HG03175 (cell line): ENCODE measurements around the gene TMEM63B.

Source experiments
- ATAC-seq: cut with Tn5 transposase; IDR thresholded peaks from one replicate; pipeline ENCODE4 v1.9.1; 2021; ENCODE audit warnings: mild to moderate bottlenecking, moderate library complexity; ENCODE audit not compliant: unreplicated experiment

TMEM63B gene

DNA sequence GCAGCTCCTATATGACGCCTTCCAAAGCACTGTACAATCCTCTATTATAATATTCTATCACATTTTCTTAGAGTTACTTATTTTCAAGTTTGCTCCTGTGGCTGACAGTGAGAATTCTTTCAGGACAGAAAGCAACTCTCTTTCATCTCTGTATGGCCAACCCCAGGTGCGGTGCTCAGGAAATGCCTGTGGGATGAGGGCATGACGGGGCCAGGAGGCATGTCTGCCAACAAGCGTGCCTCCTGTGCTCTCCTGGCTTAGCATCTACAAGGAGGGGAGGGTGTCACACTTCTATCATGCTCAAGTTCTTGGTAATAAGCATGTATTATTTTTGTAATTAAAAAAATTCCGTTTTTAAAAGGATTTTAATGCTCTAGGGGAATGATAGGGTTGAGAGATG lies 11.5 kb upstream of the TMEM63B start:
- no peak for ATAC-seq

DNA sequence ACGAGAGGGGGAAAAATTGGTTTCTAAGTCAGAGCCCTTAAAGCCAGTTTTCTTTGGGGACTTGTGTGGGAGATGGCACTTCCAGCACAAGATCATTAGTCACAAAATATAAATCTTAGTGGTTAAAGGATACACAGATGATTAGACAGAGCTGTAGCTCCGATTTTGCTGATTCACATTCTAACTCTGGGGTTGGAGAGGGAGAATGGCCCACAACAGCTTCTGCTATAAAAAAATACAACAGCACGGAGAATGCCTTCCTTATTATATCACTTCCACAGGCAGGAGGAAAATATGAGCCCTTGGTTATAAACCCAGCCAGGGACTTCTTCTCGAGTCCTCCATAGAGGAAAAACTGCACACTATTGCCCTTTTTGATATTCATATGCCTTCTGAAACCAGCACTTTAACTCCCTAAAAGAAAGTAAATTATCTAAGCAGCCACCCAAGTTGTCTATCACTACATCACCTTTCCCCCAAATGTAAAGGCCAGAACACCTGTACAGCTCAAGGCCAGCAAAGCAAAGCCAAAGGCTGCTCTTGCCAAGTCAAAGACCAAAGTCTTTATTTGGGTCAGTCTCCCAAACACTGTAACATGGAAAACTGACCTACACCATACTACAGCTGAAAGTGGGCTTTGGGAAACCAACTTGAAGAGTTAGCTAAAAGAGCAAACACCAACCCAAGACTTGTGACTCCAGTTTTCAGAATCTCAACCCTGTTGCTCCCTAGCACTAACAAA lies 10.5 kb upstream of the TMEM63B start:
- no peak for ATAC-seq

DNA sequence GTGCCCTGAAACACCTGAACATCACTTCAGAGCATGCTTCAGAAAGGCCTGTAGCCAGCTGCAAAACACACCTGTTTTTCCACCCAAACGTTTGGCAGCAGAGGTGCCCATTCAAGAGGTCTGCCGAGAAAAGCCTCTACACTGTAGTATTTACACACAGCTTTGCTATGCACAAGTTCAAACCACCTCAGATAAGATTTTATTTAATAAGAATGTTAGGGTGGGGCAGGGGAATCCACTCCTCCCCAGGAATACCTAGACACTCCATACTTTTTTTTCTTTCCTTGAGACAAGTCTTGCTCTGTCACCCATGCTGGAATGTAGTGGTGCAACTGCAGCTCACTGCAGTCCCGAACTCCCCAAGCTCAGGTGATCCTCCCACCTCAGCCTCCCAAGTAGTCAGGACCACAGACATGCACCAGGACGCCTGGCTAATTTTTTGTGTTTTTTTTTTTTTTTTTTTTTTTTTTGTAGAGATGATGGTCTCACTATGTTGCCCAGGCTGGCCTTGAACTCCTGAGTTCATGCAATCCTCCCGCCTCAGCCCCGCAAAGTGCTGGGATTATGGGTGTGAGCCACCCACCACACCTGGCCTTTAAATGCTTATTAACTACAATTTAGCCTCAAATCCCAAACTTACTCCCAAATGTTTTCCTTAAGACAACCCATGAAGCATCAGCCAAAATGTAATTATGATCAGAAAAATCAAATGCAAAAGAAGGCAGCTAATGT lies 9.8 kb upstream of the TMEM63B start:
- ATAC-seq: no peak

DNA sequence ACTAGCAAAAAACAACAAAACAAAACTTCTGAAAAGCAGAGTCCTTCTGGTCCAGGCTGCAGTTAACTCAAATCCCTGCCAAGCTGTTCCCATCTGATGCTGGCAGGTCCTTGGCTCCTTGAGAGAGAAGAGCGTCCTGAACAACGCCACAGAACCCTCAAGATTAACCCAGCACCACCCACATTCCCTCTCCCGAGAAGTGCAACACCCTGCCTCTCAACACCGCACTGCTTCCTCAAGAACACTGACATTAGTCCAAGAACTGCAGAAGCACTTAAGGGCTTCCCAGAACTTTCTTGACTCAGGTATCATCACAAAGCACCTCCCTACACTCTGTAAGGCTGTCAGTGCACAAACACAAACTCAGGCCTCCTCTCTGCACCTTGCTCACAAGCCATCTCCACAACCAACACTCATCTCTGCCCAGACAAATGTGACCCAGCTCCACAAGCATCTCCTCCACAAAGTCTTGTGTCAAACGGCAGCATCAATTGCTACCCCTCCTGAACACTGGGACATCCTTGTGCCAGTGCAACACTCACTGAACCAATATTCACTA lies 7.6 kb upstream of the TMEM63B start:
- ATAC-seq: no peak

DNA sequence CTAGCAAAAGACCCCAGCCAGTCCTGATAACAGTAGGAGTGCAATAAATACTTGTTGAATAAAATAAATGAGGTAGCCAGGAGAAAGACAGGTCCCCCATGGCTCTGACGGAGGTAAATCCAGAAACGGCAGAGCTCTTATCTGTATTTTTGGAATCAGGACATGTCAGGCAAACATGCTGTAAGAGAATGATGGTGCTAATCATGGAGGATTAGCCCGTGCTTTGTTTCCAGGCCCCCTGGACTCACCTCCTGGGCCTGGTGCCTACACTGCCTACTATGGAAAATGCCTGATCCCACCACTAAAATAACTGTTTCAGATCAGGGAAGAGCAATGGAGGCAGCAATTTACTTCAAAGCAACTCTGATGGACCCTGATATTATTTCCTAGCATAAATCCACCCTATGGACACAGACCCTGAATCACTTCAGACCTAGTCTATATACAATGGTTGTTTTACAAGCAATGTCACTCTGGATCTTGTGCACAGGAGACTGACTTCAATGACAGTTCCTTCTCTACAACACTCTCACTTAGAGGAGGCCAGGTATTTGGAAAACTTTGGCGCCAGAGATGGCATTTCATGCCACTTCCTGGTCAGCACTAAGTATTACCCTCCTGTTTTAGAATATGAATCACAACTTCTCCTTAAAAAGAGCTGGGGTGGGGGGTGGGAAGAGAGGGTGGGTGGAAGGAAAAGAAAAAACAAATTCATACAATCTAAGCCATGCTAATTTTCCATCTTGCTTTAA lies 6.5 kb upstream of the TMEM63B start:
- no peak for ATAC-seq

DNA sequence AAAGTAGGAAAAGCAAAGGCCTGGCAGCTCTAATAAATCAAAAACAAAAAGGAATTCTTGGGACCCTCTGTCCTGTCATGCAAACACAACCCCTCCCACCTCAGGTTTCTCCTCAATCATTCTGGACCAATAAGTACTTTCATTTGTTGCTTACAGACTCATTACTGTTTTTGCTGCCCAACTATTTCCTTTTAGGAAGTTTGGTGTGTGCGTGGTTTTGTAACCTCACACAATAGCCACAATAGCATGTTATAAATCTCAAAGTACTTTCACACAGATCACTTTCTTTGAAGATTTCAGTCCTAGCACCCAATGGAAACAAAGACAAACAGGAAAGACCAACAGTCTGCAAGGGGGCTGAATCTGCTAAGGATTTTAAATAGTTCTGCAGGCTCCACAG lies 4.6 kb upstream of the TMEM63B start:
- ATAC-seq: no peak

DNA sequence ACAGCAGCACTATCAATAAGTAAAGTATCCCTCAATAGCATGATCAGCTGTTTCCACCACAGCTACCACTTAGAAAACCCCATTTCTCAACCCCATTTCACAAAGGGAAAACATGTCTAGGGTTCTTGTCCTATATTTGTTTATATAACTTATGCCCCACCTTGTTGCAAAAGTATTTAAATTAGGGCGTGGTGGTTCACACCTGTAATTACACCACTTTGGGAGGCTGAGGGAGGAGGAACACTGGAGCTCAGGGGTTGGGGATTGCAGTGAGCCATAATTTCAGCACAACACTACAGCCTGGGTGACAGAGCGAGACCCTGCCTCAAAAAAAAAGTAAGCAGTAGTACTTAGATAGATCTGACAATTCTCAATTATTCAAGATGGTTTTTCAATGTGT lies 3.8 kb upstream of the TMEM63B start:
- no peak for ATAC-seq

DNA sequence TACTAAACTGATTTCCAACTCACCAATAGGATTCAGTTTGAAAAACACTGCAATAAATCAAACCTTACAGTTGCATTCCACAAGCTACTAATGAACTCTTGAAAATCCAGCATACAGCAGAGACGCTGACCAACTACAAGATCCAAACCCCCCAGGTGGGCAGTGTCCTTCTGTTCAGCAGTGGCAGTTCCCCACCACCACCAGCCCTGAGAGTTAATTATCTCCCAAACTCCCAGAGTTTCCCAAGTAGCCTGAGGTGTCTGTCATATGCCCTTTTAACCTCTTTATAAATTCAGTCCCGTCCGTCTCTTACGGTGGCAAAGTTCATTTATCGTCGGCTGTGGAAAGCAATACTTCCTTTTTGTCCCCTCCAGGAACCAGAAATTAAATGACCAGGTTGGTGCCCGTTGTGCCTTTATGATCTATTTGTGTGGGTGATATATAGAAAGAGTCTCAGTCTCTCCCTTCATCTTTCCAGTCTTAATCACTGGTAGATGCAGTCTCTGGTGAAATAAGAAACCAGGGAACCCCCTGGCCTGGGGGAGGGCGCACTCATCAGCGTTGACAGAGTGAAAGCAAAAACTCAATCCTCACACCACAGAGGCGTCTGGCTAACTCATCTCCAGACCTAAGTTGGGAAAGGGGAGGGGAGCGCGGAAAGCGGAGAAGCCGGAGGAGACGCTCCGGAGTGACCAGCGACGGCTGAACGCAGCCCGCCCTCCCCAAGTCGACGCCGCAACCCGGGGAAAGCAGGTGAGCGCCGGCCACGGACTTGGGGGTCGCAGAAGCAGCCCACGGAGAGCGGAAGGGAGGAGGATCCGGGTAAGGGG lies 819 bp upstream of the TMEM63B start:
- ATAC-seq: peak; percentile 48

DNA sequence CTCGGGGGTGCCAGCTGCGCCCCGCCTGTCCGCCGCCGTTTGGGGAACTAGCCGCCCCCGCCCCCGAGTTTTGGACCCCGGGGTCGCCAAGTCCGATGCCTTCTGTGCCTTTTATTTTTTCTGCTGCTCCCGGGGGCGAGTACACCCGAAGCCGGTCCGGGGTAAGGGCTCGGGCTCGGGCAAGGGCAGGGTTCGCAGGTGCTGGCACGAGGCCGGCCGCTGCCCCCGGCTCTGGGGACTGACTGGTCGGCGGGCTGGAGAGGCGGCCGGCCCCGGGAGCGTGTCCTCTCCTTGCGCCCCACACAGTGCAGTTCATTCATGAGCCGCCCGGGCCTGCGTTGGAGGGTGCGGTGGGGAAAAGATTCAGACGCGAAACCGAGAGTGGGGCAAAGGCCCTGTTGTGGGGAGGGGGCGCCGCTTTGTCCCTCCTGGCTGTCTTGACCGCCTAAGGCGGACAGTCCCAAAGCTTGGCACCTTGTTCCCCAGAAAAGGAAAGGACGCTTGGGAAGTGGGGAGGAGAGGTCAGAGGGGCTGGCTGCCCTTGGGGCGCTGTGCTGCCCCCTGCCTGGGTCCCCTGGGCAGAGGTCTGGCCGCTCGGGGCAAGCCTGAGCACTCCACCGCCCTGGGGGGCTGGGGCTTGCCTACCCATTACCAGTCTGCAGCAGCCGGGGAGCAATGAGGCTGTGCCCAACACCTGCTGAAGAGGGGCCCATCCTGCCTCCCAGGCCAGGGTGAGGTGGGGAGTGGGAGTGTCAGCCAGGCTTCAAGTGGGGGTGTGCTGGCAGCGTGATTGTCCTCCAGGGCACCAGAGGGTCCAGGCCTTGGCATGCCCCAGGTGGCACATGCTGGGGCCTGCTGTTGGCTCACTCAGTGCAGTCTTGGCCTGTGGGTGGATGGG lies 915 bp downstream of the TMEM63B start:
- peak; percentile 39 for ATAC-seq

DNA sequence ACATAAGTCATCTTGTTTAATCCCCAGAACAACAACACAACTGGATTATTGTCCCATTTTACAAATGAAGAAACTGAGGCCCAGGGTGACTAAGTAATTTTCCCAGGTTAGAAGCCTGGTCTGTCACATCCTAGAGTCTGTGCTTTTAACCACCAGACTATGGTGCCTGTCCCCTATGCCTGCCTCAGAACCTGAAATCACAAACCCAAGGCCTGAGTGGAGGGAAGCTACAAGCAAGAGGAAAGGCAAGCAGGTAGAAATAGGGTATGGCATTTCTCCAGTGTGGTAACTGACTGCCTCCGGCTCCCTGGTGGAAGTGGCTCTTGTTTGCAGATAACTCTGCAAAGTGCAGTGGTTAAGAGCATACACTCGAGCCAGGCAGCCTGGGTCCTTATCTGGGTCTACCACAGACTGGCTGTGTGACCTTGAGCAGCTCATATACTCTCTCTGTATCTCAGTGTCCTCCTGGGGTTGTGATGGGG lies 2.5 kb downstream of the TMEM63B start:
- no peak for ATAC-seq

DNA sequence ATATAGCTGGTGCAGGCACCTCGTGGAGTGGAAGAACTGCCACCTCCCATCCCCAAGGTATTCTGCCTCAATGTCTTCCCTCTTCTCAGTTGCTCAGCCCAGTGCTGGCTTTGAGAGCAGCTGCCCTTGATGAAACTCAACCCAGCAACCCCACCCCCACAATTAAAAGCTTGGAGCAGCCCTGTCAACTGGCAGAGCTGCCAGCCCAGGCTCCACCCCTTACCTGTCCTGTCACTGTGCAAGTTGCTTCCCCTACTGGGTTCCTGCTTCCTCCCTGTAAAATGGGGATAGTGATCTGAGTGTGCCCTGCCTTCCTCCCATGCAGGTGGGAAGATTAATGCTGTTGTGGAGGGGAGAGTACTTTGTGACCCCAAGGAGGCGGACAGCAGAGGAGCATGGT lies 4.5 kb downstream of the TMEM63B start:
- ATAC-seq: no peak

DNA sequence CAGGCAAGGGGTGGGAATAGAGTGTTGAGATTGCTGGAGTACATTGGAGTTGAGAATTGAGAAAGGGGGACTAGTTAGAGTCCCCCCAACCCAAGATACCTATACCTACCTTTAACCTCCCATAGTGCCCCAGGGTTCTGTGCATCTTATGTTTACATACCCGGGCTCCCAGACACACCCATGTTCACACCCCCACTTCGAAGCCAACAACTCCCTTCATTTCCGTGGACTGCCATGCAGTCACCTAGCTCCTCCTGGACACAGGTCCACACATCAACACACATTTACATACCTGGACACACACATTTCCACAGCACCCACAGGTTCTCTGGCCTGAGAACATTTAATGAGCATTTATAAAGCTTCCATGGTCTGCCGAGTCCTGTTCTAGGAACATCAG lies 5.1 kb downstream of the TMEM63B start:
- ATAC-seq: no peak

DNA sequence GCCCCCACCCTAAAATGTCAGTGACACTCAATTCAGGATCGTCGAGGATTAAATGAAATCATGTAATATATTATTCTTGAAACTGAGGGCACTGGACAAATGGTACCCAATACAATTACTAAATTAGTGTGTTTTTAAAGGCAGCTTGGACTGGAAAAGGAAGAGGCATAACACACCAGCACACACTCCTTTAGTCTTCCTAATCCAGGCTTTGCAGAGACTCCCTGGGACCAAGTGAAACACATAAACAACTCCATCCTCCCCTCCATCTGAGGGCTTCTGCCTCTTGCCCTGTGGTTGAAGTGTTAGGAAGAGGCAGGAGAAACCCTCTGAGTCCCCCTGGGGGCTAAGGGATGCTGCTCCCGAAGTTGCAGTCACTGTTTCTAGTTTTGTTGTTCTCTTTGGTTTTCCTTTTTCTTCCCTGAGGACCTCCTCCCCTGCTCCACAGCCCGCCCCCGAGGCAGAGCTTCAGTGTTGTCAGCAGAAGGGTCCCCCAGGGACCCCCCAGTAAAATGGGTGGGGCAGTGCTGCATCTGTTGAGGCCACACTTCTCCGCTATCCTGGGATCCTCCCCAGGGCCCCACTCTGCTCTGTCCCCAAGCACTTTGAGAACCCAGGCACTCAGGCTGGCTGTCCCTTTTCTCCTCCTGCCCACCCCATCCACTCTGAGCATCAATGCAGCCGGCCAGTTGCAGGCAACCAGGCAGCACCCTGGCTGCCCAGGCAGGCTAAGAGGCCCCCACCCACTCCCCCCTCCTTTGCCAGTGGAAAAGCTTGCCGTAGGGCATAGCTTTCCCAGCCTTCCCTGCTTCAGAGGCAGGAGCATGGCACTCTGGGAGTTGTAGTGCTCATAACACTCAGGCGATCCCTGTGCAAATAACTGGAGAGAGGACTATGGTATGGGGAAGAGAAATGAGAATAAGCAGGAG lies 5.9 kb downstream of the TMEM63B start:
- no peak for ATAC-seq

DNA sequence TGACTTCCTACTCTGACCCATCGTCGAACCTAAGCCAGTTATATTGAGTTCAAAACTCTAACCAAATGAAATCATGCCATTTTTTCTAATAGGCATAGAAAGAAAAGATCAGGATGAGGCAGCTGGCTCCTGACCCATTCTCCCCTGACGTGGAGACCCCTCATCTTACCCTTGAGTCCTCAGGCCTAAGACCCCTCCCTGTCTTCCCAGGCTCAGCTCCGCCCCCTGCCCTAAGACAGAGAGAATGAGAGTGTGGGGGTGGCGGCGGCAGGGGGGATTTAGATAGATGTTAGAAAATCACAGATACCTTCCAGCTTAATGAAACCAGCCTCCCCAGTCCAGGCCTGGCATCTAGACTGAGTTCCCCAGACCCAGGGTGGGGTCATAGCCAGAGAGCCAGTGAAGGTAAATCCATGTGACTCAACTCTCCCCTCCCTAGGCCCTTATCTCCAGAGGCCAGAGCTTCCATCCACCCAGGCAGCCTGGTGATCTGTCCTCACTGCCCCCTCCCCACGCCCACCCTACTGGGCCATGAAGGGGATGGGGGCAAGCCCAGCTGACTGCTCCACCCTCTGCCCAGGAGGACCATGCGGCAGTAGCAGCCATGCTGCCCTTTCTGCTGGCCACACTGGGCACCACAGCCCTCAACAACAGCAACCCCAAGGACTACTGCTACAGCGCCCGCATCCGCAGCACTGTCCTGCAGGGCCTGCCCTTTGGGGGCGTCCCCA lies 6.8 kb downstream of the TMEM63B start:
- ATAC-seq: no peak

DNA sequence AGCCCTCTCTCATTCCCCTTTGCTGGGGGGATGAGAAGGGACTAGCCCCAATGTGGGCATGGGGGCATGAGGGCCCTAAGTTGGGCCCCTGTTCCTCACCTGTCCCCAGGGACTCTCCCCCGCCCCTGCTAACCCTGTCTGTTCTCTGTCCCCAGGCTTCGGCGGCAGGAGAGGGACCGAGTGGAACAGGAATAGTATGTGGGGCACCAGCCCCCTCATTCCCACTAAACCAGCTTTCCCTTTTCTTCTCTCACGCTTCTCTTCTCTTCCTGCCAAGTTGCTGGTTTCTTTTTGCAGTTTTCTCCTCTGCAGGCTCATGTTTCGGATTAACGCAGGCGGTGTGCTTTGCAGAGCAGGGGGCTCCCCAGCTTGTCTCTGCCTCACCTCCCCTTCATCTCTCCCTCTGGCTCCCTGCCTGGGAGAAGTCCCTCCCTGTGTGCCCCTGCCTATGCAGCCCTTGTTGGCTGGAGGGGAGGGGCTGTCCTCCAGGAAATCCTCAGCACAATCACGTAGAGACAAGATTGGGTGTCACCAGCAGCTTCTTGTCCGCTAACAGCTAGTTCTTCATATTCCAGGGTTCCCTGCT lies 7.9 kb downstream of the TMEM63B start:
- ATAC-seq: no peak

DNA sequence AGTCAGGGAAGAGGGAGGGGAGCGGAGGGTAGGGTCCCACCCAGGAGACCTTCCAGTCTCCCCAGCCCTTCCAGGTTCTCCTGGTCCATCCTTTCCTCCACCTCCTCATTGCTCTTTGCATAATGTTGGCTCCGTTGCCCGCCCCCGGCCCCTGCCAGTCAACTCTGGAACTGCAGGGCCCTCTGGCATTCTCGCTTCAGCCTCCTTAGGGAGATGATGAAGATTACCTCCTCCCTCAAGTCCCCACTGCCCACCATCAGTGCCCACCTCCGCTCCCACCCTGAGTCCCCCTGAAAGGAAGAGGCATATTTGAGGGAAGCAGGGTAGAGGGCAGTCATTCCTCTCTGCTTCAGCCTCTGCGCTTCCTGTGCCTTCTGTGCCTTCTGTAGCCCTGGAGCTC lies 8.5 kb downstream of the TMEM63B start:
- no peak for ATAC-seq

DNA sequence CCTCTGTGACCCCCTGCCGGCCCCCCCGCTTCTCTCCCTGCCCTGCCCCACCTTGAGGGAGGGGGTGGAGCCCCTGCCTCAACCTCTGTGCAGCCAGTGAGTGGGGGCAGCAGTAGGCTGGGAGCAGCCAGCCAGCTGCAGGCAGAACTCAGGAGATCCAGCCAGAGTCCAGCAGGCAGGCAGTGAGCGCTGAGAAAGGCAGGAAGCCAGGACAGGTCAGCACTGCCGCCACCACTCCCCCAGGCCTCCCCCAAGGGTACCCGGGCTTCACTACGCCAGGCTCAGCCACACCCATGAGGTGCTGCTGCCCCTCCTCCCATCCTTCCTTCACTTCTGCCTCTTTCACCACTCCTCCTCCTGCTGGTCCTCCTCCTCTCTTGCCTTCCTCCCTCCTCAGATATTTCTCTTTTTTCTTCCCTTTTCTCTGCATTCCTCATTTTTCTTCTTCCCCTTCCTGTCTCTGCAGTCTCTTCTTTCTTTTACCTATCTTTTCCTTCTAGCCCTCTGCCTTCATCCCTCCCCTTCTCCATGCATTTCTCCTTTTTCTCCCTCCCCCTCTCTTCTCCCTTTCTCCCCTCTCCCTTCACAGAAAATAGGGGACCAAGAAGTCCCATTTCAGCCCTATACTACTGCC lies 11.5 kb downstream of the TMEM63B start:
- no peak for ATAC-seq
